Spleen (tissue), 7 donors: Measurements from ENCODE around the gene GLDC.

Experiments
- POLR2A ChIP-seq, 3 donors: fragments of 450-650 bp; IDR thresholded peaks; one replicate each; pipeline ENCODE4 v1.5.1; 2017; ENCODE audit warnings: antibody characterized with exemption in 3 of 3, mild to moderate bottlenecking in 1 of 3
- POLR2AphosphoS5 ChIP-seq, 3 donors: sonication (generic); formaldehyde crosslinking; IDR thresholded peaks; one replicate each; pipeline ENCODE4 v1.5.1; 2017; ENCODE audit warnings: antibody characterized with exemption in 3 of 3
- TF ChIP-seq, protein P1 (sequence below), 11 experiments: fragments of 200-600 bp in 7 of 11; fragments of 450-650 bp in 4 of 11; sonication (generic) in 4 of 11; IDR thresholded peaks in 8 of 11; conservative IDR thresholded peaks in 3 of 11; 1 replicate in 7 of 11; 2 replicates in 4 of 11; pipeline versions ENCODE4 v1.4.0 to v1.8.0; 2016 to 2021; ENCODE audit warnings: antibody characterized with exemption in 11 of 11, inconsistent platforms in 4 of 11, mild to moderate bottlenecking in 1 of 11
- donor health status: DM: no; HTN: no; CAD: no; lungs with moderate emphysema.
- donor health status: DM: no; HTN: no; CAD: no.
- donor health status: DM: no; HTN: no; CAD: no.

GRCh38 chr9:6667080-6667479, 21.6 kb upstream of the GLDC start:
- TF ChIP-seq, protein P1, sequence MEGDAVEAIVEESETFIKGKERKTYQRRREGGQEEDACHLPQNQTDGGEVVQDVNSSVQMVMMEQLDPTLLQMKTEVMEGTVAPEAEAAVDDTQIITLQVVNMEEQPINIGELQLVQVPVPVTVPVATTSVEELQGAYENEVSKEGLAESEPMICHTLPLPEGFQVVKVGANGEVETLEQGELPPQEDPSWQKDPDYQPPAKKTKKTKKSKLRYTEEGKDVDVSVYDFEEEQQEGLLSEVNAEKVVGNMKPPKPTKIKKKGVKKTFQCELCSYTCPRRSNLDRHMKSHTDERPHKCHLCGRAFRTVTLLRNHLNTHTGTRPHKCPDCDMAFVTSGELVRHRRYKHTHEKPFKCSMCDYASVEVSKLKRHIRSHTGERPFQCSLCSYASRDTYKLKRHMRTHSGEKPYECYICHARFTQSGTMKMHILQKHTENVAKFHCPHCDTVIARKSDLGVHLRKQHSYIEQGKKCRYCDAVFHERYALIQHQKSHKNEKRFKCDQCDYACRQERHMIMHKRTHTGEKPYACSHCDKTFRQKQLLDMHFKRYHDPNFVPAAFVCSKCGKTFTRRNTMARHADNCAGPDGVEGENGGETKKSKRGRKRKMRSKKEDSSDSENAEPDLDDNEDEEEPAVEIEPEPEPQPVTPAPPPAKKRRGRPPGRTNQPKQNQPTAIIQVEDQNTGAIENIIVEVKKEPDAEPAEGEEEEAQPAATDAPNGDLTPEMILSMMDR (IDR thresholded peaks at IDR 0.05 in 8 of 11, conservative IDR thresholded peaks at IDR 0.05 in 3 of 11) = no peak
- TF ChIP-seq POLR2A (IDR thresholded peaks at IDR 0.05) (no peak), POLR2AphosphoS5 (IDR thresholded peaks at IDR 0.05) (no peak)
